IMR-90 (cell line): Measurements from ENCODE around the gene COL6A5. TPM values are rescaled to one million over a fixed set of nuclear protein-coding genes. Genes with fewer than 3 reads are reported as not detected.
A peak's percentile ranks its signal among the peaks of the same experiment; 100 is the strongest.

Experiments used
- ATAC-seq: fragments of 200-7000 bp; cut with Tn5 transposase; 2 replicates; pipeline ENCODE4 v1.9.1; 2020; ENCODE audit warnings: low read depth, mild to moderate bottlenecking, moderate library complexity
- BruUV-seq: library from RNA; stranded (reverse); fragments of 400-500 nt; replicated peaks from 2 replicates; lab custom pipeline; 2021; lab: Mats Ljungman, UMichigan
- CTCF ChIA-PET: fragments of 300-600 bp; formaldehyde crosslinking; extraction: SDS; loops from one replicate; lab custom pipeline; 2021; ENCODE audit warnings: antibody characterized with exemption; lab: Yijun Ruan, JAX
- POLR2A ChIA-PET: fragments of 300-600 bp; sonication (Branson Sonifier 250); formaldehyde crosslinking; loops from one replicate; lab custom pipeline; 2022; ENCODE audit warnings: antibody characterized with exemption; ENCODE audit not compliant: unreplicated experiment; lab: Charles Lee
- DNase-seq: peaks from one replicate; pipeline ENCODE4 v3.0.0; 2013
- H2AFZ ChIP-seq: replicated peaks from 2 replicates; pipeline ENCODE3; 2013; ENCODE audit warnings: low read length, mild to moderate bottlenecking; ENCODE audit not compliant: poor library complexity
- H2AK5ac ChIP-seq: 2 replicates; pipeline ENCODE4 v1.6.1; 2013; ENCODE audit warnings: low read depth, low read length, inconsistent platforms
- H2AK9ac ChIP-seq: replicated peaks from 2 replicates; pipeline ENCODE3; 2013; ENCODE audit warnings: mild to moderate bottlenecking, low read depth, low read length, moderate library complexity; ENCODE audit not compliant: poor library complexity
- H2BK120ac ChIP-seq: 2 replicates; pipeline ENCODE4 v1.6.1; 2013; ENCODE audit warnings: low read depth, low read length, inconsistent platforms
- H2BK15ac ChIP-seq: 3 replicates; pipeline ENCODE4 v1.6.1; 2013; ENCODE audit warnings: low read depth, low read length, inconsistent platforms
- H2BK20ac ChIP-seq: 2 replicates; pipeline ENCODE4 v1.6.1; 2013; ENCODE audit warnings: low read depth, mild to moderate bottlenecking, inconsistent platforms, low read length, moderate library complexity
- H2BK5ac ChIP-seq: 2 replicates; pipeline ENCODE4 v1.6.1; 2013; ENCODE audit warnings: mild to moderate bottlenecking, low read depth, low read length, inconsistent platforms; ENCODE audit not compliant: poor library complexity, severe bottlenecking
- H3K14ac ChIP-seq: replicated peaks from 2 replicates; pipeline ENCODE4 v1.6.1; 2013; ENCODE audit warnings: low read depth, low read length, inconsistent platforms
- H3K18ac ChIP-seq: 2 replicates; pipeline ENCODE4 v1.6.1; 2013; ENCODE audit warnings: low read depth, low read length, control low read depth
- H3K23ac ChIP-seq: 2 replicates; pipeline ENCODE4 v1.6.1; 2013; ENCODE audit warnings: low read depth, low read length, inconsistent platforms
- H3K27ac ChIP-seq: 2 replicates; pipeline ENCODE4 v1.5.1; 2013; ENCODE audit warnings: mild to moderate bottlenecking, control low read depth, low read length; ENCODE audit not compliant: insufficient read depth
- H3K27me3 ChIP-seq: 2 replicates; pipeline ENCODE4 v1.6.1; 2013; ENCODE audit warnings: low read length; ENCODE audit not compliant: control insufficient read depth, insufficient read depth
- H3K36me3 ChIP-seq: 2 replicates; pipeline ENCODE4 v1.6.1; 2013; ENCODE audit warnings: low read length, mixed read lengths; ENCODE audit not compliant: control insufficient read depth, insufficient read depth
- H3K4ac ChIP-seq: 2 replicates; pipeline ENCODE4 v1.6.1; 2013; ENCODE audit warnings: low read depth, low read length, inconsistent platforms
- H3K4me1 ChIP-seq: 2 replicates; pipeline ENCODE4 v1.6.1; 2013; ENCODE audit warnings: low read length, mixed read lengths; ENCODE audit not compliant: control insufficient read depth, insufficient read depth
- H3K4me2 ChIP-seq: 2 replicates; pipeline ENCODE4 v1.6.1; 2013; ENCODE audit warnings: low read depth, mild to moderate bottlenecking, control low read depth, low read length, moderate library complexity
- H3K4me3 ChIP-seq: 2 replicates; pipeline ENCODE4 v1.5.1; 2013; ENCODE audit warnings: low read depth, mild to moderate bottlenecking, control low read depth, low read length, moderate library complexity; ENCODE audit not compliant: insufficient read depth
- H3K56ac ChIP-seq: 2 replicates; pipeline ENCODE4 v1.6.1; 2013; ENCODE audit warnings: low read length, inconsistent platforms; ENCODE audit not compliant: insufficient read depth; ENCODE audit errors: extremely low read depth
- H3K79me1 ChIP-seq, 2 experiments: 2 replicates each; pipeline ENCODE4 v1.6.1; 2013; ENCODE audit warnings: low read length in 2 of 2, inconsistent platforms in 1 of 2, low read depth in 1 of 2
- H3K9ac ChIP-seq: 2 replicates; pipeline ENCODE4 v1.6.1; 2013; ENCODE audit warnings: low read depth, low read length, control low read depth
- H3K9me1 ChIP-seq: 2 replicates; pipeline ENCODE4 v1.6.1; 2013; ENCODE audit warnings: low read length, inconsistent platforms; ENCODE audit not compliant: insufficient read depth
- H3K9me3 ChIP-seq: 2 replicates; pipeline ENCODE4 v1.6.1; 2013; ENCODE audit warnings: low read length; ENCODE audit not compliant: control insufficient read depth, insufficient read depth
- H4K20me1 ChIP-seq: 2 replicates; pipeline ENCODE4 v1.6.1; 2013; ENCODE audit warnings: low read length, inconsistent platforms; ENCODE audit not compliant: insufficient read depth
- H4K5ac ChIP-seq: 2 replicates; pipeline ENCODE4 v1.6.1; 2013; ENCODE audit warnings: mild to moderate bottlenecking, low read depth, low read length, control low read depth
- H4K8ac ChIP-seq, 2 experiments: 2 replicates each; pipeline ENCODE4 v1.6.1; 2013; ENCODE audit warnings: low read depth in 2 of 2, low read length in 2 of 2, control low read depth in 1 of 2, inconsistent platforms in 1 of 2
- H4K91ac ChIP-seq: 2 replicates; pipeline ENCODE4 v1.6.1; 2013; ENCODE audit warnings: low read depth, low read length, inconsistent platforms; ENCODE audit not compliant: insufficient read depth
- BHLHE40 ChIP-seq: fragments of 150-350 bp; IDR thresholded peaks from 2 replicates; pipeline ENCODE4 v1.6.1; 2016; ENCODE audit warnings: mild to moderate bottlenecking, low read depth, low read length
- CEBPB ChIP-seq: IDR thresholded peaks from 2 replicates; pipeline ENCODE4 v1.6.1; 2012; ENCODE audit warnings: low read depth, low read length, improper control_type of control experiment
- CHD1 ChIP-seq: IDR thresholded peaks from 2 replicates; pipeline ENCODE4 v1.6.1; 2012; ENCODE audit warnings: low read depth, low read length, improper control_type of control experiment
- CTCF ChIP-seq: conservative IDR thresholded peaks from 2 replicates; pipeline ENCODE4 v1.5.1; 2012; ENCODE audit warnings: mild to moderate bottlenecking, low read depth, low read length, improper control_type of control experiment
- ELK1 ChIP-seq: fragments of 150-350 bp; IDR thresholded peaks from 2 replicates; pipeline ENCODE4 v1.6.1; 2016; ENCODE audit warnings: low read depth, mild to moderate bottlenecking, low read length, moderate library complexity, borderline replicate concordance
- FOS ChIP-seq: fragments of 150-350 bp; IDR thresholded peaks from 2 replicates; pipeline ENCODE4 v1.6.1; 2016; ENCODE audit warnings: low read depth, low read length
- MAFK ChIP-seq: IDR thresholded peaks from 2 replicates; pipeline ENCODE4 v1.6.1; 2012; ENCODE audit warnings: low read depth, low read length, improper control_type of control experiment
- MAZ ChIP-seq: IDR thresholded peaks from 2 replicates; pipeline ENCODE4 v1.6.1; 2012; ENCODE audit warnings: low read depth, mild to moderate bottlenecking, low read length, improper control_type of control experiment, moderate library complexity, borderline replicate concordance
- MXI1 ChIP-seq: IDR thresholded peaks from 2 replicates; pipeline ENCODE4 v1.6.1; 2012; ENCODE audit warnings: low read depth, mild to moderate bottlenecking, low read length, moderate library complexity, borderline replicate concordance
- NFE2L2 ChIP-seq: fragments of 150-350 bp; IDR thresholded peaks from 2 replicates; pipeline ENCODE4 v1.6.1; 2016; ENCODE audit warnings: low read depth, mild to moderate bottlenecking, low read length
- POLR2A ChIP-seq: IDR thresholded peaks from 2 replicates; pipeline ENCODE4 v1.6.1; 2012; ENCODE audit warnings: mild to moderate bottlenecking, low read depth, low read length
- RAD21 ChIP-seq: IDR thresholded peaks from 2 replicates; pipeline ENCODE4 v1.6.1; 2012; ENCODE audit warnings: low read length, improper control_type of control experiment
- RCOR1 ChIP-seq: IDR thresholded peaks from 2 replicates; pipeline ENCODE4 v1.6.1; 2012; ENCODE audit warnings: mild to moderate bottlenecking, low read length, improper control_type of control experiment; ENCODE audit not compliant: insufficient replicate concordance
- RFX5 ChIP-seq: IDR thresholded peaks from 2 replicates; pipeline ENCODE4 v1.8.0; 2012; ENCODE audit warnings: low read depth, mild to moderate bottlenecking, low read length, moderate library complexity
- SMC3 ChIP-seq: fragments of 150-350 bp; IDR thresholded peaks from 2 replicates; pipeline ENCODE4 v1.6.1; 2016; ENCODE audit warnings: low read depth, mild to moderate bottlenecking, antibody characterized with exemption, low read length, moderate library complexity
- USF2 ChIP-seq: fragments of 150-350 bp; IDR thresholded peaks from 2 replicates; pipeline ENCODE4 v1.6.1; 2017; ENCODE audit warnings: mild to moderate bottlenecking, antibody characterized with exemption, low read length, low read depth
- WGBS, 2 experiments: methylation state at CpG; one replicate each; pipeline versions ENCODE4 v1.1.5 to v1.1.7; 2013; ENCODE audit warnings: missing lambda C conversion rate in 2 of 2; ENCODE audit not compliant: insufficient read length in 1 of 2; ENCODE audit errors: extremely low coverage in 2 of 2; 5-methylcytosine and 5-hydroxymethylcytosine counted together
- dilution Hi-C: fragments of 300-500 bp; cut with HindIII; formaldehyde crosslinking; loops from one replicate; pipeline ENCODE4 v1.14.3; 2018; ENCODE audit warnings: low sequenced_read_pairs; ENCODE audit not compliant: unreplicated experiment
- in situ Hi-C: fragments of 300-500 bp; cut with MboI; formaldehyde crosslinking; loops from 3 replicates; pipeline ENCODE4 v1.14.3; 2019; ENCODE audit warnings: low sequenced_read_pairs, inconsistent platforms, mixed read lengths
- intact Hi-C: fragments of 100-400 bp; cut with micrococcal nuclease; formaldehyde crosslinking; loops from 2 replicates; pipeline ENCODE4 v1.10.0; 2022
- polyA plus RNA-seq, 3 experiments: library from polyadenylated mRNA; depleted of rRNA; stranded (reverse); fragments of >200 nt; gene quantifications; 2 replicates each; pipeline ENCODE4 v1.2.3, GENCODE V29; 2012; ENCODE audit warnings: low replicate concordance in 1 of 3
- total RNA-seq: library from RNA; depleted of rRNA; stranded (reverse); fragments of >200 nt; gene quantifications from 2 replicates; pipeline ENCODE4 v1.2.3, GENCODE V29; 2012

The COL6A5 gene
- total and polyA plus RNA-seq, 2 of the 4 experiments (the other 2 are of a cell fraction), result not detected

GRCh38 chr3:130316169-130316568, 29.3 kb upstream of the COL6A5 start:
- Histone ChIP-seq H3K9me1 (no peaks in the 10 kb centered on the region), H3K79me1 (no peaks in the 10 kb centered on the region), H4K20me1 (no peaks in the 10 kb centered on the region), H4K5ac (no peak overlapping the region), H2AK9ac (no peak overlapping the region), H3K9ac (no peak overlapping the region), H4K8ac (no peak overlapping the region), H2BK20ac (no peak overlapping the region), H3K27ac (no peak overlapping the region), H3K9me3 (no peaks in the 10 kb centered on the region), H2AFZ (no peak overlapping the region), H2AK5ac (no peak overlapping the region), H3K36me3 (no peaks in the 10 kb centered on the region), H3K27me3 (no peaks in the 10 kb centered on the region), H3K4ac (no peak overlapping the region), H3K14ac (no peak overlapping the region), H2BK120ac (no peak overlapping the region), H2BK5ac (no peak overlapping the region), H3K4me1 (no peaks in the 10 kb centered on the region), H4K91ac (no peak overlapping the region), H3K4me2 (no peak overlapping the region), H3K4me3 (no peak overlapping the region), H2BK15ac (no peak overlapping the region), H3K23ac (no peak overlapping the region), H3K18ac (no peak overlapping the region), H3K56ac (no peak overlapping the region)
- TF ChIP-seq RFX5 (no peak), BHLHE40 (no peak), CEBPB (no peak), ELK1 (no peak), MAZ (no peak), RAD21 (no peak), CTCF (no peak), CHD1 (no peak), RCOR1 (no peak), SMC3 (no peak), FOS (no peak), MAFK (no peak), MXI1 (no peak), NFE2L2 (no peak), USF2 (no peak), POLR2A (no peak)
- in situ Hi-C loops, result no loop called here
- dilution Hi-C loops, result no loop called here
- POLR2A ChIA-PET, result no interaction called here
- intact Hi-C loops, result no loop called here
- BruUV-seq, result no TSS peak
- no CpG with 5 or more reads among the region's 2 CpGs for WGBS, 2 experiments
- CTCF ChIA-PET, result no interaction called here
- ATAC-seq, result no peak; the same call in 1 of the 2 replicates
- peak; percentile 31 for DNase-seq
